Large intestine (tissue), 3 donors: Measurements from ENCODE around the gene C8A. TPM values are rescaled to one million over a fixed set of nuclear protein-coding genes. Genes with fewer than 3 reads are reported as not detected.

ENCODE experiments used
- DNase-seq, 2 donors: peaks; one replicate each; pipeline versions ENCODE4 v3.0.0 to v3.0.0-alpha.2; 2013
- H3K27ac ChIP-seq: one replicate; pipeline ENCODE4 v1.5.1; 2013; ENCODE audit warnings: low read length
- H3K27me3 ChIP-seq: 2 replicates; pipeline ENCODE4 v1.6.1; 2013; ENCODE audit warnings: low read length; ENCODE audit not compliant: control insufficient read depth, insufficient read depth
- H3K36me3 ChIP-seq: 2 replicates; pipeline ENCODE4 v1.6.1; 2013; ENCODE audit warnings: low read length; ENCODE audit not compliant: control insufficient read depth, insufficient read depth
- H3K4me1 ChIP-seq: one replicate; pipeline ENCODE4 v1.6.1; 2013; ENCODE audit warnings: low read length; ENCODE audit not compliant: control insufficient read depth, insufficient read depth
- H3K4me3 ChIP-seq: one replicate; pipeline ENCODE4 v1.5.1; 2013; ENCODE audit warnings: low read length
- H3K9me3 ChIP-seq: one replicate; pipeline ENCODE4 v1.6.1; 2013; ENCODE audit warnings: mild to moderate bottlenecking, low read depth, low read length, moderate library complexity; ENCODE audit not compliant: control insufficient read depth
- WGBS: methylation state at CpG from one replicate; pipeline ENCODE4 v1.1.5; 2013; ENCODE audit warnings: low lambda C conversion rate; ENCODE audit not compliant: insufficient coverage; 5-methylcytosine and 5-hydroxymethylcytosine counted together
- polyA plus RNA-seq: library from polyadenylated mRNA; unstranded; fragments of 120-200 nt; gene quantifications from one replicate; pipeline ENCODE4 v1.2.1, GENCODE V29; 2013

Gene C8A
- polyA plus RNA-seq, 1 donor: 0.34 TPM

DNA sequence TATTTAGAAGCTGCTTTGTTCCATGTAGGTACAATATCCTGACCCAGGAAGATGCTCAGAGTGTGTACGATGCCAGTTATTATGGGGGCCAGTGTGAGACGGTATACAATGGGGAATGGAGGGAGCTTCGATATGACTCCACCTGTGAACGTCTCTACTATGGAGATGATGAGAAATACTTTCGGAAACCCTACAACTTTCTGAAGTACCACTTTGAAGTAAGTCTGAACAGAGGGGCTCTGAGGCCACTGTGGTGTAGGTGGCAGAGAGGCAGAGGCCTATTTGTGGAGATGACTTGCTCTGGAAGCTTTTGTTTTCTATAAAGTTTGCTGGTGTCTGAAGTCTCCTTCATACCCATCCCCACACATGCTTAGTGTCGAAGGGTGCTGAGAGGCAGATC lies 26.8 kb downstream of the C8A start:
- DNase-seq: no peak
- H3K27me3 ChIP-seq: no peaks in the 10 kb centered on the region

GRCh38 chr1:56890229-56890628 lies 35.6 kb downstream of the C8A start:
- Histone ChIP-seq H3K9me3 (no peaks in the 10 kb centered on the region), H3K27me3 (no peaks in the 10 kb centered on the region), H3K4me1 (peaks cover 5% of the 10 kb centered on the region), H3K4me3 (no peak overlapping the region), H3K27ac (no peak overlapping the region), H3K36me3 (no peaks in the 10 kb centered on the region)
- DNase-seq: no peak
- 69% methylated on average over 2 of the region's 3 CpGs for WGBS

More for the DNA sequence above, 26.8 kb downstream of the C8A start:
- no peaks in the 10 kb centered on the region for H3K36me3 ChIP-seq
- H3K4me3 ChIP-seq: no peak overlapping the region
- no peaks in the 10 kb centered on the region for H3K9me3 ChIP-seq
- H3K27ac ChIP-seq: no peak overlapping the region
- peaks cover 9% of the 10 kb centered on the region for H3K4me1 ChIP-seq
- 100% methylated on average over 1 of the region's 6 CpGs for WGBS

GRCh38 chr1:56894014-56894413 lies 39.4 kb downstream of the C8A start:
- Histone ChIP-seq H3K27me3 (no peaks in the 10 kb centered on the region), H3K4me1 (peaks cover 11% of the 10 kb centered on the region), H3K36me3 (no peaks in the 10 kb centered on the region), H3K27ac (peak overlapping the region; percentile 40), H3K4me3 (no peak overlapping the region), H3K9me3 (no peaks in the 10 kb centered on the region)
- peak in 1 of 2 donors; percentile 57 for DNase-seq

DNA sequence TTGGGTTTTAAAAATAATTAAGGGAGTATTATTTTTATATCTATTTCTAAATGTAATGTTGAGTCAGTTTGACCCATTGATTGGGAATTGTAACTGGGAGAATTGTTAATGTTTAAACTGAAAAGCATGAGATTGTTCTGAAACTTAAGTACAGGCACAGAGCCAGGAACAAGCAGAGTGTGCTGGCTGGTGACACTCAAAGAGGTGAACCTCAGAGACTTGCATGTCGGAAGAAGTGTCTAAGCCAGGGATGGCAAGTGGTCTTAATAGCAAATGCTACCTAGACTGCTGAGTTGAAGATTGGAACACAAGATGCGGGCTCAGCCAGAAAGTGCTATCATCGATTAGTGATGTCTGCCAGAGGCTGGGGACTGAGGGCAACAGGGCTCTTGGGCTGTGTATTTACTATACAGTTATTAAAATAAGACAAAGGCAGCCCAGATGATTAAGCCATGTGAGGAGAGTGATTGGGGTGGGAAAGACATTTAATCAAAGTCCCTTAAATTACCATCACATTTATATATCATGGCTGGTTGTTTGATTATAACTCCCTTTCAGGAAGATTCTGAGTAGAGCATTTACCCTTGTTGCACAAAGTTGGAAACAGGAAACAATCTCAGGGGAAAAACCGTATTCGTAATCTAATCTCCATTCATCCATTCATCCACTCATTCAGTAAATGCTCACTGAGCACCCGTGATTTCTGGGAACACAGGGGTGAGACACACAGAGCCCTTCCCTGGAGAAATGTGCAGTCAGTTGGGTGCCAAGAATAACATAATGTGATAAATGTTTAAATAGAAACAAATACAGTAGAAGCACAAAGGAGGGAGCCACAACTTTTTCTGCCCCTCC lies 42.8 kb downstream of the C8A start:
- Histone ChIP-seq H3K4me3 (no peak overlapping the region), H3K27ac (peak overlapping the region; percentile 58), H3K27me3 (no peaks in the 10 kb centered on the region), H3K4me1 (peaks cover 21% of the 10 kb centered on the region), H3K9me3 (no peaks in the 10 kb centered on the region), H3K36me3 (no peaks in the 10 kb centered on the region)
- peak in 1 of 2 donors; percentile 49 for DNase-seq
- WGBS: no CpG with 5 or more reads among the region's 6 CpGs

DNA sequence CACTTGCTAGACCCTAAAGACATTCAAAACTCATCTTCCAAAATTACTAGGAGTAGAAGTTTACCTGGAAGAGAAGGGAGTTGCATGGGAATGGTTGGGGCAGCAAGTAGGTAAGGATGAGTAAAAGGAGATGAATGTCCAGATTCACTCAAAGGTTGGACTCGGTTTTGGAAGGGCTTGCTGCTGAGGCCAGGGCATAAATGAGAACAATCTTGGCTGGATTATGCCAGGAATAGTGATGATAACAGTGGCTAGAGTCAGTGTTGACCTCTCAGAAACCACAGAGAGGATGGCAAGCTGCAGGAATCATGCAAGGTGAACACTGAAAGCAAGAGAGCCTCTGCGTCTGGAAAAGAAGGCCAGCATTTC lies 43.4 kb downstream of the C8A start:
- Histone ChIP-seq H3K4me1 (peaks cover 21% of the 10 kb centered on the region), H3K27ac (no peak overlapping the region), H3K9me3 (no peaks in the 10 kb centered on the region), H3K36me3 (no peaks in the 10 kb centered on the region), H3K4me3 (no peak overlapping the region), H3K27me3 (no peaks in the 10 kb centered on the region)
- 100% methylated on average over 1 of the region's 2 CpGs for WGBS
- DNase-seq: no peak

DNA sequence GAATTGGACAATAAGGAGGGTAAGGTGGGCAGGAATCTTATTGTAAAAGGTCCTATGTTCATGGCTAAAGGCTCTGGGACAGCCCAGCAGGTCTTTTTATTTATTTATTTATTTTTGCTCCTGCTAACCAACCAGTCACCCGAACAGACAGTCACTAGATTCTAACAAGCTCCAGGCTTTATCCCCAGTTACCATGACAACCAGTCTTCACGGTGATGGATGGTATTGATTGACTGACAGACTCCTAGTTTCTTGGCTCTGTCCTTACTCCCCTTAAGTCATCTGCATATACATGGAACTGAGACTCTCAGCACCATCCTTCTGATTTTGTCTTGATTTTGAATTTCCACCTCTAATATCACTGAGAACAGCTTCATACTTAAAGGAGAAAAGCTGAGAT lies 44.3 kb downstream of the C8A start:
- Histone ChIP-seq H3K4me3 (no peak overlapping the region), H3K4me1 (peaks cover 21% of the 10 kb centered on the region), H3K36me3 (no peaks in the 10 kb centered on the region), H3K27ac (no peak overlapping the region), H3K27me3 (no peaks in the 10 kb centered on the region), H3K9me3 (no peaks in the 10 kb centered on the region)
- no CpG with 5 or more reads among the region's 2 CpGs for WGBS
- DNase-seq: no peak

GRCh38 chr1:56901716-56902115 lies 47.1 kb downstream of the C8A start:
- H3K4me1 ChIP-seq: peaks cover 25% of the 10 kb centered on the region
- DNase-seq: peak; percentile 76 to 79
- H3K36me3 ChIP-seq: no peaks in the 10 kb centered on the region
- no peaks in the 10 kb centered on the region for H3K9me3 ChIP-seq
- no peak overlapping the region for H3K4me3 ChIP-seq
- H3K27ac ChIP-seq: peak overlapping the region; percentile 86
- WGBS: 40% methylated on average over 1 of the region's 3 CpGs
- no peaks in the 10 kb centered on the region for H3K27me3 ChIP-seq

- H3K27me3 ChIP-seq: no peaks in the 10 kb centered on the region
- no peaks in the 10 kb centered on the region for H3K9me3 ChIP-seq
- H3K4me3 ChIP-seq: no peak overlapping the region
- no CpG with 5 or more reads among the region's 1 CpG for WGBS
- H3K27ac ChIP-seq: no peak overlapping the region
- peaks cover 31% of the 10 kb centered on the region for H3K4me1 ChIP-seq
- H3K36me3 ChIP-seq: no peaks in the 10 kb centered on the region
- no peak for DNase-seq
Measured at GRCh38 chr1:56903778-56904177, 49.2 kb downstream of the C8A start.

- Histone ChIP-seq H3K4me1 (peaks cover 38% of the 10 kb centered on the region), H3K9me3 (no peaks in the 10 kb centered on the region), H3K36me3 (no peaks in the 10 kb centered on the region), H3K4me3 (no peak overlapping the region), H3K27me3 (no peaks in the 10 kb centered on the region), H3K27ac (no peak overlapping the region)
- no peak for DNase-seq
- no CpG with 5 or more reads among the region's 2 CpGs for WGBS
Measured at GRCh38 chr1:56904663-56905397, 50.2 kb downstream of the C8A start.

DNA sequence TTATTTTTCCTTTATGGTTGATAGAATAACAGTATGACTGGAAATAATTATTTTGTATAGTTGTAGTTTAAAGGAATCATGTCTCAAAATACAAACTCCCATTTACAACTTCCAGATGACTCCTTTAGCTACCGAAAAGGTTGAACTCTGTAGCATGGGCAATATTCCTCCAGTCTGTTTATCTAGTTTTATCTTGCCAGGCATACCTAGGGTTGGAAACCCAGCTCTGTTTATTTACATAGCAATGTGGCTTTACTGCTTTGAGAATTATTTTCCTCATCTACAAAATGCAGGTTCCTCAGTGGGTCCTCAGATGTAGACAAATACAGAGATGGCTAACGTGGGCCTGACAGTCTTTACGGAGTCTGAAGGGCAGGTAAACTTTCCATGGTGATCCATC lies 51.1 kb downstream of the C8A start:
- Histone ChIP-seq H3K27me3 (no peaks in the 10 kb centered on the region), H3K9me3 (no peaks in the 10 kb centered on the region), H3K4me3 (no peak overlapping the region), H3K4me1 (peaks cover 43% of the 10 kb centered on the region), H3K36me3 (no peaks in the 10 kb centered on the region), H3K27ac (peak overlapping the region; percentile 42)
- no CpG with 5 or more reads among the region's 3 CpGs for WGBS
- peak in 1 of 2 donors; percentile 49 for DNase-seq
